Activated CD4-positive, alpha-beta T cell treated with anti-CD3 and anti-CD28 coated beads, Interleukin-2, amount 50 U/mL, for 4 hours (primary cell): ENCODE measurements around the gene ARHGEF1.
"Not testable (repeated sequence)": the region's sequence is repeated elsewhere in the genome, so short reads cannot be mapped to it uniquely, and the experiment has no call there.

ENCODE experiments used
- DNase-seq, 2 experiments: peaks; one replicate each; pipeline ENCODE4 v3.0.0-alpha.2; 2020

Gene ARHGEF1

DNA sequence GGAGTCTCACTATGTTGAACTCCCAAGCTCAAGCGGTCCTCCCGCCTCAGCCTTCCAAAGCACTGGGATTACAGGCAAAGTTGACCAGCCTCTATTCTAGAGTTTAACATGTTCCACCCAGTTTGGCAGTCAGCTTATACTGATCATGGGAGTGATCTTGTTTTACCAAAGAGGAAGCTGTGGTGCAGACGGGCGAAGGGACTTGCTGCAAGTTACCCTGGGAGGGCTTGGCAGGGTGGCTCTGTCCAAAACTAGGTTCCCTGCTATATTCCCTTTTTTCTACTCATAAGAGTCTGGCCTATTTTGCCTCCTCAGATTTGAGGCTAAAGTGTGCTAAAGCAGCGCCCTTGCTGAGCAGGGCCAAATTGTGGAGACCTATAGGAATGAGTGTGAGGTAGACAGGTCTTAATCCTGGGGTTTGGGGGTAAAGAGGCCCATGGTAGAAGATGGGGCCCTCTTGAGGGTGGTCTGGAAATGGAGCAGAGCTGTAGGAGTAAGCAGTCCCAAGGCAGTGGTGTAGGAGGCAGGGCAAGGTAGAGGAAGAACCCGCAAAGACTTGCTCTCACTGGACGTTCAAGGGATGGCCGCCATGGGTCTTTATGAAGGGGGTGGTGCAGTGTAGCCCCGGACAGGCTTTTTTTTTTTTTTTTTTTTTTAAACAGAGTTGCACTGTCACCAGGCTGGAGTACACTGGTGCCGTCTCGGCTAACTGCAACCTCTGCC lies 19.6 kb upstream of the ARHGEF1 start:
- DNase-seq, result no peak

DNA sequence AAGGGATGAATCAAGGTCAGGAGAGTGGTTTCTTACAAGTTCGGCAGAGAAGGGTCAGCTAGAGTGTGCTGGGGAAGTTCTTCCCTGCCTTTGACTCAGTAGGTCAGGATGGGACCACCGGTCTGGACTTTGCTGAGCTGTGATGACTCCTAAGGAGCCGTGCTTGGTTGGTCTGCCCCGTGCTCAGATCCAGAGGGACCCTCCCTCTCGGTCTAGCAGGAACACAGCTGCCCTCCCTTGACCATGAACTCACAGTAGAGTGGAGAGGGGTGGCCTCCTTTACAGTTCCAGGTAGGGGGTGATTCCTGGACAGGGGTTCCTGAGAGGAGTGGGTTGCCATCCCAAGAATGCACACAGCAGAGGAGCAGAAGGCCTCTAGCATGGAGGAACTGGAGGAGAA lies 18.6 kb upstream of the ARHGEF1 start:
- no peak for DNase-seq

DNA sequence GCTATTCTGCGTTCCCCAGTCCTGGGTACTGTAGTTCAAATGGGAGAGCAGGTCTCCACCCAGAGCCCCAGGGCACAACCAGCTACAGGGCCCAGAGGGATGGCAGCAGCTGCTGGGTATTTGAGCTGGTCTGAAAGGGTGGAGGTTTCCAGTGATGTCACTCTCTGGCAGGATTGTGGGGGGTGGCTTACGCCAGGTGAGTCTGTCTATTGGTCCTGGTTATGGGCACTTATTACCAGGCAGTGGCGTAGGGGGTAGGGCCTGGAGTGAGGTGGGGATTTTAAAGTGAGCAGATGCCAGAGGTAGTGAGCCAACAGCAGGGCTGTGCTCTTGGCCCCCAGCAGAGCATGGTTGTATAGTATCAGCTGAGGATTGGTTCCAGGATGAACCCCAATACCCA lies 16.7 kb upstream of the ARHGEF1 start:
- no peak for DNase-seq

- no peak for DNase-seq
Measured at GRCh38 chr19:41868120-41868988, 14.6 kb upstream of the ARHGEF1 start.

GRCh38 chr19:41868989-41869300 lies 14.0 kb upstream of the ARHGEF1 start:
- DNase-seq, result no peak

GRCh38 chr19:41869374-41869955 lies 13.5 kb upstream of the ARHGEF1 start:
- DNase-seq, result no peak

- DNase-seq, result no peak
Measured at GRCh38 chr19:41870401-41870873, 12.5 kb upstream of the ARHGEF1 start.

- DNase-seq, result no peak
Measured at GRCh38 chr19:41871573-41872383, 11.2 kb upstream of the ARHGEF1 start.

DNA sequence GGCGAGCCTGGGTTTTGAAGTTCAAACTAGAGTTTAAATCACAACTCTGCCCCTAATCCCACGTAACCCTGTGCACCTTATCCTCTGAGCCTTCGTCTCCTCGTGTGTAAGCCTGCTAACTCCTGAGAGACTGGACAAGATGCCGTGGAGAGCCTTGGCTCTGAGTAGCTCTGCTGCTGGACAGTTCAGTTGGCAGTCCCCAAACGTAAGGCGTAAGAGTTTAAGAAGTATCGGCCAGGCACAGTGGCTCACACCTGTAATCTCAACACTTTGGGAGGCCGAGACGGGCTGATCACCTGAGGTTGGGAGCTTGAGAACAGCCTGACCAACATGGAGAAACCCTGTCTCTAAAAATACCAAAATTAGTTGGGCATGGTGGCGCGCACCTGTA lies 10.6 kb upstream of the ARHGEF1 start:
- DNase-seq, result no peak

GRCh38 chr19:41872775-41873647 lies 10.0 kb upstream of the ARHGEF1 start:
- peak; percentile 67 for DNase-seq

DNA sequence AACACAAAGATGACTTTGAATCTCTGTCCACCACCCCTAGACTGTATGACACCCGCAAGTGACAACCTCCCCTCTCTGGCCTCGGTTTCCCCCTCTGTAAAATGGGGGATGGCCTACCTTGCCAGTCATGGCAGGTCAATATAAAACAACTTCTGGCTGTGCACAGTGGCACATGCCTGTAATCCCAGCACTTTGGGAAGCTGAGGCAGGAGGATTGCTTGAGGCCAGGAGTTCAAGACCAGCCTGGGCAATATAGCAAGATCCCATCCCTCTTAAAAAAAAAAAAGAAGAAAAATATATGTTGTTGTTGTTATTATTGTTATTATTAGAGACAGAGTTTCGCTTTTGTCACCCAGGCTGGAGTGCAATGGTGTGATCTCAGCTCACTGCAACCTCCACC lies 7.0 kb upstream of the ARHGEF1 start:
- not testable (repeated sequence) for DNase-seq

DNA sequence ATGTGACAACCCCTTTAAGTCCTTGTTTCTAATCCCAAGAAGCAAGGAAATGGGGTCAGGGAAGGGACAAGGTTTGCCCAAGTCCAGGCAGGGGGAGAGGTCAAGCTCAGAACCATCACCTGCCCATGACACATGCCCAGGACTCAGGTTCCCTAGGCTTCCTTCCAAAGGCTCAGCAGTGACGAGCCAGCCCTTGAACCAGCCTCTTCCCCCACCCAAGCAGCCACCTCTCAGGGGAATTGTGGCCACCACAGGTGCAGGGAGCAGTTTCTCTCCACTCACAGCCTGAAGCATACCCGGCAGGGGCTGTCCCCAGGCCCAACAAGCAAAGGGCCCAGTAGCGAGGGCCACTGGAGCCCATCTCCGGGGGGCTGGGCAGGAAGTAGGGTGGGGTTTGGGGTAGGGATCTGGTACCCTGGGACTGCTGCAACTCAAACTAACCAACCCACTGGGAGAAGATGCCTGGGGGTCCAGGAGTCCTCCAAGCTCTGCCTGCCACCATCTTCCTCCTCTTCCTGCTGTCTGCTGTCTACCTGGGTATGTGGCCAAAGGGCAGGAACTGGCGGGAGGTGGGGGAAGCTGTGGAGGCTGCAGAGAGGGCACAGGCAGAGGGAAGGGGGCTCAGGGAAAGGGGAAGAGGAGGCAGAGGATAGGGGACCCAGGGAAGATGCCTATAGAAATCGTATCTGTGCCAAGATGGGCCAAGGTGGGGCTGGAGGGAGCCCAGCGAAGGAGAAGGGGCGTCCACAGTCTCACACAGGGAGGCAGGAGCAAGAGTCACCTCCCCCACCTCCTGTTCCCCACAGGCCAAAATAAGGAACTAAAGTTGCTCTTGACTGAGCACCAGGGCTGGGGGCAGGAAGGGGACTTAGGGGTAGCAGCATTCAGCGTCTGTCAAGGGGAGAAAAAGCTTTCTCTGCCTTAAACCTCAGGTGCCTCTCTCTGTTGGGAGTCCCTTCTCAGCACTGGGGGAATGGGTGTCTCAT lies 5.8 kb upstream of the ARHGEF1 start, which contains the start of gene CD79A:
Gene CD79A (plus strand): TSS at position 433 of the 986 bp plus-strand sequence. CDS start 26 bp downstream, at position 459.
- DNase-seq, result no peak

GRCh38 chr19:41877916-41878905 lies 4.8 kb upstream of the ARHGEF1 start:
- no peak for DNase-seq

DNA sequence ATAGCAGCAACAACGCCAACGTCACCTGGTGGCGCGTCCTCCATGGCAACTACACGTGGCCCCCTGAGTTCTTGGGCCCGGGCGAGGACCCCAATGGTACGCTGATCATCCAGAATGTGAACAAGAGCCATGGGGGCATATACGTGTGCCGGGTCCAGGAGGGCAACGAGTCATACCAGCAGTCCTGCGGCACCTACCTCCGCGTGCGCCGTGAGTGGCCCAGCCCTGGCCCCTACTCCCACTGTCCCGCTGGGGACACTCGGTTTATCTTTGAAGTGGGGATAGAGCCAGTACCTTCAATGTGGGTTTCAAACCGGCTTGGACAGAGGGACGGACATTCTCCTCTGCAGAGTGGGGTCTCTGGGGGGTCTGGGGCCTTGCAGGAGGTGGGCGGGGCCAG lies 3.9 kb upstream of the ARHGEF1 start:
- no peak for DNase-seq

- no peak for DNase-seq
Measured at GRCh38 chr19:41879670-41880328, 3.2 kb upstream of the ARHGEF1 start.

GRCh38 chr19:41880329-41880708 lies 2.7 kb upstream of the ARHGEF1 start:
- no peak for DNase-seq

DNA sequence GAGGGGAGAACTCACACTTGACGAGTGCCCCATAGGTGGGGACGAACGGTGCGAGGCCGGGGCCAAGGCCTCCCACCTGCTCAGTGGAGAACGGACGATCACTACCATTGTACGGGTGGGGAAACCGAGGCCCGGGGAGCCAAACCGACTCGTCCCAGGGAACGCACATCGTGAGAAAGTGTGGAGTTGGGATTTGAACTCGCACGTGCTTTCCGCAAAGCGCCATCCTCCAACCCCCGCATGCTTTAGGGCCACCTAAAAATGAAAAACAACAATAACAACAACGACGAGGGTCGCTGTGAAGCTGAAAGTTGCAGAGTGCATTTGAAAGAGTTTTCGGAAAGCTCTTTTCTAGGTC lies 458 bp downstream of the ARHGEF1 start:
- DNase-seq, result no peak

DNA sequence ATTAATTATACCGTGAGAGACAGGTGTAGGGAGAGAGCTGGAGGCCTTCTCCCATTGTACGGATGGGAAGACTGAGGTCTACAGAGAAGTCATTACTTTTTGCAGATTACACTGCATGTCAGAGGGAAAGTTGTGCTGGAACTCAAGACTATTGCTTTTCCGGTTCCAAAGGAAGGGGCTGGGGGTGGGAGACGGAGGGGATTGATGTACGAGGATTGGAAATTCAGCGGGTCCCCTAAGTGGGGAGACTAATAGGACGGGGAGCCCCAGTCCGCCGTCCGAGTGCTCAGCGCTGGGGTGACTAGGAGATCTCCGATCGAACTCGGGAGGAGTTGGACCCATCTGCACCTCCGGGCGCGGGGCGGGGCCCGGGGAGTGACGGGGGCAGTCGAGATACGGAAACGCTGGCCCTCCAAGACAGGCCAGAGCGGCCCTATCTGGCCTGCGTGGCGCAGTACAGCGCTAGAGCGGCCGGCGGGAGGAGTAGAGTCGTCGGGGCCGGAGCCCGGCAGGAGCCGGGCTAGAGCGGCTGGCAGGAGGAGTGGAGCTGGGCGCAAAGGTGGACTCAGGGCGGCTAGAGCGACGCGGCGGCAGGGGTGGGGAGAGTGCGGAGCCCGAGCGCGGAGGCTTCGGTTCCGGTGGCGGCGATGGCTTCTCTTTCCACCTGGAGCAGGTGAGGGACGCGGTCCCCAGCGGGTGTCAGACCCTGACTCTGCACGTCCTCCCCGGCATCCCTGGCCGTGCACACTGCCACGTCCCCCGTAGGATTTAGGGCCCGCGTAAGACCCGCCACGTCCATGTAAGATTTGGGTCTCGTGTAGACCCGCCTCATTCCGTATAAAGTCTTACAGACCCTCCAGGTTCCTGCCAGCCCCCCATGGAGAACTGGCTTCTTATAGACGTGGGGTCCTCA lies 1.1 kb downstream of the ARHGEF1 start:
- DNase-seq, result peak; percentile 73 to 77
